ENCODE measurements around the gene C6orf47.

The C6orf47 gene

DNA sequence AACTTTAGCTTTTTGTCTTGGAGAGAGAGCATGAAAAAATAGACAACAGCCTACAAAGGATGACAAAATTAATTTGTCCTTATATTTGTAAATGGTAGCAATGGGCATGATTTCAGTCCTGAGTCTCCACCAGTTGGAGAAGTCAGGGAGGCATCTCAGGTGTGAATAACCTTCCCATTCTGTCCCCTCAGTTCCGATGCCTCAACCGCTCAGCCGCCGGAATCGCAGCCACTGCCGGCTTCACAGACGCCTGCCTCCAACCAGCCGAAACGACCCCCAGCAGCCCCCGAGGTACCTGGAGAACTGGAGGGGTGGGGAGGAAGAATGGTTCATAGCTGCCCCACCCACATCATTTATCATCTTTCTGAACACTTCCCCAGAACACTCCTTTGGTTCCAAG is 36.5 kb downstream of the C6orf47 start:
- no peak for DNase-seq
- intact Hi-C loops (cut with DNase I): loop anchor here (5.0 kb wide), 2 partner anchors 43 to 82 kb away; partner anchors contain the start of genes CSNK2B, DDX39B and LY6G5B

DNA sequence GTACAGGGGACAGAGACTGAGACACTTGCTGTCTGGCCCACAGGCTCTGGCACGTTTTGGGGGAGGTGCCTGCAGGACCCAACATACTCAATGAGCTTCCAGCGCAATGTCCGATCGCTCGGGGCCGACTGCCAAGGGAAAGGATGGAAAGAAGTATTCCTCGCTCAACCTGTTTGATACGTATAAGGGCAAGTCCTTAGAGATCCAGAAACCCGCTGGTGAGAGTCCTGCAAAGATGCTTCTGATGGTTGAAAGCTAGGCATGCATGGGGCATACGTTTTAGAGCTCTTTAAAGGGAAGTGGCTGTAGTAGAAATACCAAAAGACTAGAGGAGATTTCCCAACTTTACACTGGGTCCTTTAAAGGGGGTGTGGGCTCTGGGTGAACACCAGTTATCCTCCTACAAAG is 37.9 kb downstream of the C6orf47 start:
- DNase-seq: no peak
- intact Hi-C loops (cut with DNase I): loop anchor here (5.0 kb wide), 2 partner anchors 45 to 80 kb away; partner anchors contain the start of genes CSNK2B, DDX39B and LY6G5B

DNA sequence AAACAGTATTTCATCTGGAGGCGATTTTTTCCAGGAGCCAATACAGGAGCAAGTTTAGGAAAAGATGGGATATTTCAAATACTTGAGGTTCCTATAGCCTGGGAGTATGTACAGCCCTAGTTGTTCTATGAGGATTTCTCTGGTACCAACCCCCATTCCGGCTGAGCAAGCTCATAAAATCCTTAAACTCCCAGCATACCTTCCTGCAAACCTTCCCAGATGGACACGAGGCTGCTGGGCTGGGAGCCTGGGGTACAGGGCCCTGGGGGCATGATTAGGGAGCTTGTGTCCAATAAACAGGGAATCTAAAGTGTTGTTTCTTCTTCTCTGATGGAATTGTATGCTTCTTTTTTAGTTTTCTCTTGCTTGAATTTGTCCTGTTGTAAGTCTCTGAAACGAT is 38.6 kb downstream of the C6orf47 start:
- intact Hi-C loops (cut with DNase I): loop anchor here (5.0 kb wide), 2 partner anchors 45 to 80 kb away; partner anchors contain the start of genes CSNK2B, DDX39B and LY6G5B
- no peak for DNase-seq

DNA sequence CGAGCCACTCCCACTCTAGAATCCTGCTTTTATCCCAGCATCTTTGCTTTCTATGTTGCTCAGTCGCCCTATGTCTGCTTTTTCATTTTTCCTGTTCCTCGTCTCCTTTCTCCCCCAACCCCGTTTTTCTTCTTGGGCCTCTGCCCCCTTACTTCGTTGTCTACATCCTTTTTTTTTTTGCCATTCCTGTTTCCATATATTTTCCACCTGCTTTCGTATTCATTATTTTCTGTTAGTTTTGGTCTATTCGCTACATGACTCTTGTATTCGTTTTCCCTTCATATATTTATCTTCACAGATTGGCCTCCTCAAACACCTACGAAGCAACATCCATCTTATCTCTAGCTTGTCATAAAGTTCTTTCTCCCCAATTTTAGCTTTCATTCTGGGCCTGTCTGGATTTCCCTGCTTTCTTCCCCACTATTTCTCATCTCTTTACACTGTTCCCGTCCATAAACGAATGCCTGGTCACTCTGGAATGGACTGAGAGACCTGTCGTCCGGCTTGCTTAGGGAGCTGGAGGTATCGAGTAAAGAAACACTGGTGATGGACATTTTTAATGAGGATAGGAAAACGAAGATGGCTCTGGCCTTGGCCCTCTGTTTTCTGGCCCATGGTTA is 39.1 kb downstream of the C6orf47 start:
- intact Hi-C loops (cut with DNase I): loop anchor here (5.0 kb wide), 2 partner anchors 46 to 79 kb away; partner anchors contain the start of genes CSNK2B, DDX39B and LY6G5B
- no peak for DNase-seq

DNA sequence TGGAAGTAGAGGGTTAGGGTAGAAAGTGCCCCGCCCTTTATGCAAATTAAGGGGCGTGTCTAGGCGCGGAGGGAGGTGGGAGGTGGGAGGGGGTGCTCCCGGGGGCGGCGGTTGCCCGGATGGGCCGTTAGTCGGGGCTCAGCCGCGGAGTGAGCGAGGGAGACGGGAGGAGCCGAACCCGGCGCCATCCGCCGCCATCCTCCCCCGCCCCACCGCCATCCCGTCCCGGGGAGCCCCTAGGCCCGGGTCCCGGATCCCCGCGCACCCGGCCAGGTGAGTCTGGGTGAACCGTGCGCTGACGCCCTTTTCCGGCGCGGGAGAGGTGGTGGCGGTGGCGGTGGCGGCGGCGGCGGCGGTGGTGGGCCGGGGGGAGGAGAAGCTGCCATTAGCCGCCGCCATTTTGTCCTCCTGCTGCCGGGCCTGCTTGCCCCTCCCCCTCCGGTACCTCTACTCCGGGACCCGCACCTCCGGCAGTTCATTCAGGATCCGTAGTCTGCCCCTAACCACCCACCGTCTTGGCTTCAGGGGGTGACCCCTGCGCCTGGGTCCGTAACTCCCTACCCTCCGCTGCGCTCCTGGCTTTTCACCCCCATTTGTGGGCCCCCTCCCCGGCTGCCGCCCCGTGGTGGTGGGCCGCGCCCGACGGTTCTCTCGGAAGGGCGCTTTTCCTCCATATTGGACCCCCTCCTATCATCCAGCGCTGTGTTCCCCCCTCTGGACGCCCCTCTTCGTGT is 39.8 kb downstream of the C6orf47 start, which contains the start of gene PRRC2A:
TSS of gene PRRC2A (plus strand) at position 130 of the 734 bp plus-strand sequence. CDS start 2,075 bp downstream, outside the sequence.
- intact Hi-C loops (cut with DNase I): loop anchor here (5.0 kb wide), 2 partner anchors 47 to 78 kb away; partner anchors contain the start of genes CSNK2B, DDX39B and LY6G5B

DNA sequence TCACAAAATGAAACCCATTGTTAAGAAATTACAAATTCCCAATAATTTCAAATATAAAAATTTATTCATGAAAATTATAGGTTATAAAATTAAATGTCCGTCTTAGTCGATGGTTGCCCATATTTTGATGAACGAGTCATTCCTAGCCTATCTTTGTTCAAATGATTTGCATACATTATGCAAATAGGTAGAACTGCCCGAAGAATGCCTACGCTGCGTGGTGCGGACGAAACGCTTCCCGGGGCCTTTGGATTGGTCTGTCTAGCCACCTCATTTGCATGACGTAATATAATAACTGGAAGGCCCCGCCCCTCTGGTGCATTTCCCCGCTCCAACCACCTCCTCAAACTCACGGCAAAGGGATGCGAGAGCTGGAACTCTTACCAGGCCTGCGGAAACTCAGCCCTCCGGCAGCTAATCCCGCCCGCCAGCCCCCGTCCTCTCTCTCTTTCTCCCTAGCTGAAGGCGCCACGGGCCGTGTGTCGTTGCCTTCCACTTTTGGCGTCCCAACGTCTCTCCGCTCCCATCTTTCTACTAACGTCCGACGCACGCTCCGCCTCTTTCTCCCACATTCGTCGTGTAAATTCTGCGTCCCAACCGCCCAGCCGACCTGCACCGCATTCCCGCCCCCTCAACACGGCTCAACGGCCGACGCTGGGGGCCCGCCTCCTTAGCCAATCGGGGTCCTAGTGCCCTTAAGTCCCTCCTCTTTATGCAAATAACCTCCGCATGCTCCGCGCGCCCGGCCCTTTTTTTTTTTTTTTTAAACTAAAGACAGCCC is 40.6 kb downstream of the C6orf47 start:
- DNase-seq: peak; percentile 90 to 99 (median 97)
- intact Hi-C loops (cut with DNase I): loop anchor here (5.0 kb wide), 2 partner anchors 47 to 78 kb away; partner anchors contain the start of genes CSNK2B, DDX39B and LY6G5B

More for the DNA sequence above, 39.8 kb downstream of the C6orf47 start, which contains the start of gene PRRC2A:
- peak in 32 of 42 donors; percentile 48 to 98 (median 80) for DNase-seq

DNA sequence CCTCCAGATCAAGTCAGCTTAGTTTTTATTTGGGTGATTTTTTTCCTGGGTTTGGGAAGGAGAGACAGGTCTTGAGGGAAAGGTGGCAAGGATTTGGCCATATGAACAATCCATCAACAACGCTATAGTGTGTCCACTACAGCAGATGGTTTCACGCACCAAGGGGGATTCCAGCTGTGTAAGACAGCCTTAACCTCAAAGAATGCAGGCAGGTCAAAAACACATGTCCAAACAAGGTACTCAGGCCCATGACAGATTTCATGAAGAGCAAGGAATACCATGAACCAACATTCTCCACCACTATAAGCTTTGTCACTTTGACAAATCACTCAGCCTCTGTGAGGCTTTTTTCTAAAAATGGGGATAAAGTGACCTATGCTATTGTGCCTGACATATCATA is 43.6 kb downstream of the C6orf47 start:
- no peak for DNase-seq
- intact Hi-C loops (cut with DNase I): no loop called here

DNA sequence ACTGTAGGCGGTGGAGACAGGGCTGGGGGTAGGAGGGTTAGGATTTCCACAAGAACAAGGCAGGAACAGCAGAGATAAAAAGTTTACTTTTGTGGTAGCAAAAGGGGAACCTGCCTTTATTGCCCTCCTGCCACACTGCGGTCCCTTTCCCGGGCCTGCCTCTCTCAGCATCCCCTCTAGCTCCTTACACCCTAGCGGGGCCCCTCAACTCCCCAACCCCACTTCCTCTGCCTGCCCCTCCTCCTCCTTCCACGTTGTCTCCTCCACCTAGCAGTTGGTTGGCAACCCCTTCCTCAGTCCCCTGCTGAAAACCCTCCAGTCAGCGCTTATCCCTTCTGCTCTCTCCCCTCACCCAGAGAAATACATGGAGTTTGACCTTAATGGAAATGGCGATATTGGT is 44.8 kb downstream of the C6orf47 start:
- peak in 6 of 42 donors; percentile 11 to 48 (median 26) for DNase-seq
- intact Hi-C loops (cut with DNase I): no loop called here

DNA sequence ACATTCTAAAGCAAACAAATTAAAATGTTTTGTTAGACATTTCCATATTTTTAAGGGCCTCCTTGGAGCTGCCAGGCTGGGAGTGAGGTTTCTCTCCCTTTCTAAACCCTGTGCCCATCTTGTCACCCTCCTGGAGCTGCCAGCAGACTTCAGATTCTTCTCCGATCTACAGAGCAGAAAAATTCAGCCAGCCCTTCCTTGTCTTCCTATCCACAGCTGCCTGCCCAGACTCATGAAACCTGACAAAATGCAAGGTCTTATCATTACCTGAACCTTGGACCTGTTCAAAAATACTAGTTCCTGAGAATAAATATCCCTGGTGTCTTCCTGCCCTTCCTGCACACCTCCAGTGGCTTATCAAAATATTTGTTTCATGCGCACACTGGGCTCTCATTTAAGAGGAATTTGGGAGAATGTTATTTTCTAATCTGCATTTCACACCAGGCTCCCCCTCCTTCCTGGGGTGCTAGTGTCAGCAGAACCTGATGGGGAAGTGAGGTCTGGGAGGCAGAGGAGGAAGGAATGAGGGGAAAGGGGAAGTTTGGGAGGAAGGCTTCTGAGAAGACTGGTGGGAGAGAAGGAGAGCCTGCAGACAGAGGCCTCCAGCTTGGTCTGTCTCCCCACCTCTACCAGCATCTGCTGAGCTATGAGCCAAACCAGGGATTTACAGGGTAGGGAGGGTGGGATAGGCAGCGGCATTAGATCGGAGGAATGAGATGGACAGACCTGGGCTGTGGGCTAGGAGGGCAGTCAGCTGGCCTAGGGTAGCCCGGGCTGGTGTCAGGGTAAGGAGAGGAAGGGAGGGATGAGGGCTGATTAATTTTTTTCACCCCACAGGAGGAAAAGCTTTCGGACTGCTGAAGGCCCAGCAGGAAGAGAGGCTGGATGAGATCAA is 45.6 kb downstream of the C6orf47 start, which contains the start of gene AIF1:
TSS of gene AIF1 (plus strand) at position 551 of the 895 bp plus-strand sequence. CDS start at position 647, 96 bp downstream.
- DNase-seq: peak in 1 of 42 donors; percentile 25
- intact Hi-C loops (cut with DNase I): no loop called here

DNA sequence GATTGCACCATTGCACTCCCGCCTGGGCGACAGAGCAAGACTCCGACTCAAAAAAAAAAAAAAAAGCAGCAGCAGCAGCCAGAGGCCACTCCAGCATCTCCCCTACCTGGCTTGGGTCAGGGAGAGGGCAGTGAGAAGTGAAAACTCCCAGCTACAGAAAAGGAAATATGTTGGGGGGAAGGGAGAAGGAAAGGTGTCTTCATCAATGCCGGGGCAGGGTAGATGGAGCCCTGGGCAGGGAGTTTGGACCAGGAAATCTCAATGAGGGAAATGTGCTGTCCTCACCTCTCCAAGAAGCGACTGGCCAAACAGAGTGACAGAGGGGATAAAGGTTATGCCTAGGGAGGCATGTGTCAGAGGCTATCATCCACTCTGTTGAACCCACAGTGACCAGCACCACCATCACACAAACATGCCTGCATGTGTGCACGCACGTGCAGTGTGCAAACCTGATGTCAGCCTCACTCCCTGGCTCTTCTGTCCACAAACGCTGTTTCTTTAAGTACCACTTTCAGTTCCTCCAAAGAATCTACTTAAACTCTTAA is 46.4 kb downstream of the C6orf47 start:
- DNase-seq: peak in 4 of 42 donors; percentile 20 to 38 (median 30)
- intact Hi-C loops (cut with DNase I): no loop called here

DNA sequence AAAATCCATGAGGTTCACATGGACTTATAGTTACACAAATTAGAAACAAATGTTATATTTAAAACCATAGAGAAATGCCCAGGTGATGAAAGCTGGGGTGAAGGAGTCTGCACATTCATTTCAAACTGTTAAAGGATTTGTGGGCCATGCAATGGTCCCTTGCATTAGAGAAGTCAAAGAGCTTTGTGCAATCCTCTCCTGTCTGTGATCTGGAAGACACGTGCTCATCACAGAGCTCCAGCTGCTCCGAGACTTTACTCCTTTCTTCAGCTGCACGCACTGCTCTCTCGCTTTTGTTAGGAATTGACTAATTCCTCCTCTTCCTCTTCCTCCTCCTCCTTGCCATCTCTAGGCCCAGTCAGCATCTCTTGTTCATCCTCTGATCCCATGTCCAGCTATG is 49.6 kb downstream of the C6orf47 start:
- intact Hi-C loops (cut with DNase I): no loop called here

DNA sequence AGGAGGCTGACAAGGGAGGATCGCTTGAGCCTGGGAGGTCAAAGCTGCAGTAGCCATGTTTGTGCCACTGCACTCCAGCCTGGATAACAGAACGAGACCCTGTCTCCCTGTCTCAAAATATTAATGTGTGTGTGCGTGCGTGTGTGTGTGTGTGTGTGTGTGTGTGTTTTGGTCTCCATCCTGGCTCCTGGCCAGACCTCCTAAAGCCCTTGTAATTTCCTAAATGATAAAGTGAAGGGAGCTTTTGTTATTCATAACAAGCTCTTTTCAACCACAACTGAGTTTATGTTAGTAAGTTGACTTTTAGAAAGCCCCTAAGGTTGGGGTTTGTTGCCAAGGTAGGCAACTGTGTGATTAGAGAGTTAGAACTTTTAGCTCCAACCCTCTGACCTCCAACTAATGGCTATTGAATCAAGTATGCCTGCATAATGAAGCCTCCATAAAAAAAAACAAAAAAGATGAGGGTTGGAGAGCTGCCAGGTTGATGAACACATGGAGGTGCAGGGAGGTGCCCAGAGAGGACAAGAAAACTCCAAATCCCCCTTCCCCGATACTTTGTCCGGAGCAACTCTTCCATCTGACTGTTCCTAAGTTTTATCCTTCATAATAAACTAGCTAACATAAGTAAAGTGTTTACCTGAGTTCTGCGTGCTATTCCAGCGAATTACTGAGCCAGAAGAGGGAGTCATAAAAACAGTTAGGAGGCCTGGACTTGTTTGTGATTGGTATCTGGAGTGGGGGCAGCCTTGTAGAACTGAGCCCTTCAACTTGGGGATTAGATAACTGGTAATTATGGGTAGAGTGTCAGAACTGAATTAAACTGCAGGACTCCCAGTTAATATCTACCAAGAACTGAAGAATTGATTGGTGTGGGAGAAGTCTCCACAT is 50.8 kb downstream of the C6orf47 start:
- DNase-seq: no peak
- intact Hi-C loops (cut with DNase I): no loop called here

More for the DNA sequence above, 49.6 kb downstream of the C6orf47 start:
- no peak for DNase-seq

Measured in head of caudate nucleus (tissue), 42 donors.